HG02678 (cell line): ENCODE results near the gene LACTB.

Experiments
- ATAC-seq: cut with Tn5 transposase; IDR thresholded peaks from one replicate; pipeline ENCODE4 v1.9.1; 2021; ENCODE audit warnings: mild to moderate bottlenecking, moderate library complexity; ENCODE audit not compliant: unreplicated experiment

The LACTB gene

DNA sequence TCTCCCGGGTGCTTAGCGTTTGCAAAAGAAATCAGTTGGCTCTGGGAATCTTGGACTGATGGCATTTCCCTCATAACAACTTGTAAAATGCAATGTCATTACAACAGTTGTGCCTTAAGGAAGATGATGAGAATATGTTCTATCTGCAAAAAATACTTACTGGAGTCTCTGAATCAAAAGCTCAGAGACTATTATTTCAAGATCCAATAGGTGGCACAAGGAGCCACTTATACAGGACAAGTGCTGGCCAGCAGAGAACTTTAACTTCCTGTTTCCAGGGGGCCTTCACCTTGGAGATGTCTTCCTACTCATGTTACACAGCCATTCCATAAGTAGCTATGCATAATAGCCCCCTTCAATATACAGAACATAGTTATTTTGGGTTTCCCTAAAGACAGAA, 44.6 kb downstream of the LACTB start:
- no peak for ATAC-seq

DNA sequence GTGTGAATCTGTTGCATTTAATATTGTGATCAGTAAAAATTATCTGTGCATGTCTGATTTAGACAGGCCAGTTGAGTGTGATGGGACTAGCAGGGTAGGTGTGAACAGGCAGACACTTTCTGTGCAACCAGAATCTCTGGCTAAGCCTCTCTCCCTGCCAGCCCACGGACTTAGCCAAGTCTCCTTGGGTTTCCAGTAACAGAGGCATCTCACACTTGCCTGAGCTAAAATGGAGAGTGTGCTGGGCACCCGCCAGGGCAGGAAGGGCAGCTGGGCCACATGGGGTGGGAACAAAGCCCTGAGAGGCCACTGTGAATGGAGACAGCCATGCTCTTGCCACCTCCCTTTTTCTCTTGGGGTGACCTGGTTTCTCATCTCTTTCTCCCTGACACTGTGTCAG, 48.1 kb downstream of the LACTB start:
- ATAC-seq: no peak

DNA sequence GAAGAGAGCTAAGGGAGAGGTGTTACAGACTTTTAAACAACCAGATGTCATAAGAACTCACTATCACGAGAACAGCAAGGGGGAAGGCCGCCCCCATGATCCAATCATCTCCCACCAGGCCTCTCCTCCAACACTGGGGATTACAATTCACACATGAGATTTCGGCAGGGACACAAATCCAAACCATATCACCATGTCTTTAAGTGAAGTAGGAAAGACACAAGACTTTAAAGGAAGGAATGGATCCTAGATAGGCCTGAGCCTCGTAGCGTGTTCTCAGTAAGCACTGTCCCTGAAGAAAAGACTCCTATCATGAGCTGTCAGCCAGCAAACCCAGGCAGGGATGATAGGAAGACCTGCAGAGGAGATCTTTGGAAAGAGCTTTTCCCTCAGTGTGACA, 50.7 kb downstream of the LACTB start:
- ATAC-seq: no peak

DNA sequence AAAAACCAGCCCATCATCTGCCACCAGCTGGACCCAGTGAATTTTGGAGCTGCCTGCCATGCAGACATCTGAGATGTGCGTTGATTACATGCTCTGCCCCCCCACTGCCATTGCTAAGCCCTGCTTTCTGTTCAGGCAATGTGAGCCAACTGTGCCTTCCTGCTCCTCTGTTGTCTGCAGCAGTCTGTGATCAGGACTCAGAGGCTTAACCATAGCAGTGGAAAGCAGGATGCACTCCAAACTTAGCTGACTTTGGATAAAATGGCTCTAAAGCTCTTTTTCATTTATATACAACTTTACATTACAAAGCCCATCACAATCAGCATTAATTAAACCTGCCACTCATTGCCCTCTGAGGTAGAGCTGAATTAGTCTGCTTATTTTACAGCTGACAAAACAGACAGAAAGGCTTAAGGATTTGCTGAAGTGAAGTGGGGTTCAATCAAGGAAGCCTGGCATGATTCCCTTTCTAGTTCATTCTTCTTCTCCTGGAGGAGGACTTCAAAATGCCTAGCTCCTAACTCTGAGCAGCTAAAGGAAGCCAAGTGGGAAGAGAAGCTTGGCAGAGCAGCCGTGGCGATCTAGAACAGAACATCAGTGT, 51.3 kb downstream of the LACTB start:
- ATAC-seq: no peak

DNA sequence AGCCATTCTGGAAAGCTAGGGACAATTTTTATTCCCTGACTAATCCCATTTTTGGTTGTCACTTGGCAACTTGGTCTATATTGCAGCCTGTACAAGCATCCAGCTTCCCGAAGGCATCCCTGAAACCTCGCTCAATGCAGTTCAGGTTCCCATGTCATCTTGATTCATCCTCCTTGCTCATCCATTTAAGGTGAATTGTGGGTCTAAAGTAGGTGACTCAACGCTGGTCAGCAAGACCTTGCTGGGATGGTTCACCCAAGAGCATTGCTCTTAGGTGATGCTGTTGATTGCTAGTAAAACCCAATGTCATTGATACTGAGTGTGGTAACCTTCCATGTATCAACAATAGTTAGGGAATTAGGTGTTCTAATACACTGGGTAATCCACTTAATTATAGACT, 54.6 kb downstream of the LACTB start:
- no peak for ATAC-seq

DNA sequence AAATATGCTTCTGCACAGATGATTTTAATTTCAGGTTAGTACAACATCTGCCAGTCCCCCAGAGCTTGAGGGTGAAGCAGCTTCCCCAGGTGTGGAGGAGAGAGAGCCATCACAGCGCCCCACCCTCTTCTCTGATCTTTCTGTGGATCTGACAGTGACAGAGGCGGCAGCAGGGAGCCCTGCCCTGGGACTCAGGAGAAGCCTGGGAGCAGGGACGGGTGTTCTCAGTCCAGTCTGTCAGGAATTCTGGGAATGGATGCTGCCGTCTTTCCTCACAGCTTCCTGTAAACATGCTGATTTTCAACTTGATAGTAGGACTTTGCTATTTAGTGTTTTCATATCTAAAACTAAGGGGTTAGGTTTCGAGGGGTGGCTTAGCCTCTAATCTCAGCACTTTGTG, 56.4 kb downstream of the LACTB start:
- no peak for ATAC-seq

DNA sequence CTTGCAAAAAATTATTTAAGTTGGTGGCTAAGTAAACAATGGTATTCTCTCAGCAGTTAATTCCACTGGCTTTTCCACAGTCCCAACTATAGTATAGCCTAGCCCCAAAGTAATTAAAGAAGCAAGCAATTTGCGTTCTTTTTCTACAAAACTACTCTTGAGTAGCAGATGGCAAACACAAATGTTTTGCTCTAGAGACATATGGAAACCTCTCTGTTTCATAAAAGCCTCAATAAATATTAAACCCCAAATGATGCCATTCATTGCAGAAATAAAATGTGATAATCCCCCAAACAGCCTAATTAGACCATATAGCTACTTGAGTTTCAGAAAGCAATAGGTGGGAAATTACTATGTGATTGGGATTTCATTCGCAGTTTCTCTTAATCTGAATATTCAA, 59.1 kb downstream of the LACTB start:
- ATAC-seq: no peak

DNA sequence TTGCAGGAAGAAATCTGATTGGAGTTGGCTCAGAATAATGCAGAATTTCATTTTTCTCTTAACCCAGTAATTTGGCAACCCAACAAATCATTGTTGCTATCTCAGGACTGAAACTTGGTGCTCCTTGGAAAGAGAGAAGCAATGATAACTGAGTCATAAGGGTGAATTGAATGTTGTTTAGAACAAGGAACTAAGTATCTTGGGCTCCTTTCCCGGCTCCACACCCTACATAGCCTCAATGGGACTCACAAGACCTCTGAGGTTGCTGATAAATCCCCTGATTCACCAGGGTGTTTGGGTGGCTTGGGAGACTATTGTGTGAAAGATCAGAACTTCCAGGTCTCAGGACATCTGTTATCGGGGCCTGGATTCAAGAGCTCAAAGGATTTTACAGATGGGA, 60.0 kb downstream of the LACTB start:
- no peak for ATAC-seq

DNA sequence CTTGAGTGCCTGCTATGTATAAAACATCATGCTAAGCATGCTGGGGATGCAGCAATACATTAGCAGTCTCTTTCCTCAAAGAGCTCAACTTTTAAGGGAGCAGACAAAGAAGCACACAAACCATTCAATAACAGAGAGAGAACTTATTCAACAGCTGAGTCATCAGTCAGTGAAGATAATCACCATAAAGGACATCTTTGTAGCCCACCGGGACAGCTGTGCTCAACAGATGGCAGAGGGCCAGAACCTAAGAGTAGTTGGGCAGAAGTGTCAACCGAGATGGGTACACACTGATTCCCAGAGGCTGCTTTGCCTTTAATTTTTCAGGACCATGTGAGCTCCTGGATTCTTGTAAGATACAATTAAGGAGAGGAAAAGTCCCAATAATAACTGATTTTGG, 63.5 kb downstream of the LACTB start:
- no peak for ATAC-seq

DNA sequence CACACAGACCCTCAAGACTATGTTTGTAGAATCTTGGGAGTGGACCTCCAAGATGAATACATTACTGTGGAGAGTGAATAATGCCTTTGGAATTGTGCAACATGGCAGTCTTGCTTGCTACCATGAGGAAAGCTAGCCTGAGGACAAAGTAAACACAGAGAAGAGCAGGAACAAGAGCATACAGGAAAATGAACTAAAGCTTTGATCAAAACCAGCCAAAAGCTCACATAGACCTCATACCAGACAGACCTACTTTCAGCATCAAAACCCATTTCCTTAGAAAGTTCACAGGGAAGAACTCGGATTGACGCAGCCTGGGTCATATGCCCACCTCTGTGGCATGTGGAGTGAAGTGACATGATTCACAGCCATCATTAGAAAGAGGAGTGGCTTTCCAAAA, 64.4 kb downstream of the LACTB start:
- no peak for ATAC-seq

DNA sequence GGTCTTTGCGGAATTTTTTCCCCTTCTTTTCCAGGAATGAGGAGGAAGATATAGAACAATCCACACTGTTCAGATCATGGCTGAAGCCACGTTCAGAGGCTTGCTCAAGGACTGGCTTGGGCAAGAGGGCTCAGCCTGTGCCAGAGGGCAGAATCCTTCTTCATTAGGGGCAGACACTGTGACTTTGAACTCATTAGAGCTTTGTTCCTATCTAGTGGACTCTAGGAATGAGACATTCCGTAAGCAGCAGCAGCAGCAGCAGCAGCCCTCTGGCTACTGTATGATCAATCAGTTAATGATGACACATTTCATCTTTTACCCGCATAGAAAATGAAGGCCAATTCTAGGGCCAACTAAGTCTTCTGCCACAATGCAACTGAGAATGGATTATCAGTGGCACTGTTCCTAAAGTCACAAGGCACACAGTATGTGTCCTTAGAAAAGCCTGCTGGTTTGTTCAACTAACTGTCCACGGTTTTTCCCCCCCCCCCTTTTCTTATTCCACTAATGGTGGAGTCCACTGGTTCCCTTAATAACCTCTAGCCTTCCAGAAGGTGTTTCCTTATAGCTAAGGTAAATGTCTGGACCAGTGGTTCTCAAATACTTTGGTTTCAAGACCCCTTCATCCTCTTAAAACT, 66.0 kb downstream of the LACTB start:
- ATAC-seq: no peak

DNA sequence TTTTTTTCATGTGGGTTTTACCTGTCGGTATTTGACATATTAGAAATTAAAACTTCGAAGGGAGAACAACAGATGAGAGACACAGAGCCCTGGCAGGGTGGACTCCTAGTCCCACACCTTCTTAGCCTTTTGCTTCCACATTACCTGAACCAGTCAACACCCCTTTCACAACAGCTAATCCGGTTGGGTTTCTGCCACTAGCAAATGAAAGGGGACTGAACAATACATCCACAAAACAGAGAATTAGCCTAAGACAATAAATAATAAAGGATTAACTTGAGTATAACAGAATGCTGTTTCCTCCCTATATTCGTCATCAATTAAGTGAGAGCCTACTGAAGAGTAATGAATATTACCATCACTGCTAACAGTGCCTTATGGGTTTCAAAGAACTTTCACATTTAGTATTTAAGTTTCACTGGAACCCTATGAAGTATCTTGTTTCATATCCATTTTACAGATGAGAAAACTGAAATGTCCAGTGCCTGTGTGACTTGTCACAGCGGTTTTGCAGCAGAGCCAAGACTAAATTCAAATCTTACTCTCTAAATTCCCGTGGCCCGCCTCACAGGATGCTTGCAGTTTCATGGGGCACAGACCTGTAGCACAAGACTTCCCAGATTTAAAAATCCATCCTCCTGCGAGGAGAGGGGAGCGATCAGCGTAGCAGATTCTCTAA, 66.7 kb downstream of the LACTB start:
- peak; percentile 10 for ATAC-seq

DNA sequence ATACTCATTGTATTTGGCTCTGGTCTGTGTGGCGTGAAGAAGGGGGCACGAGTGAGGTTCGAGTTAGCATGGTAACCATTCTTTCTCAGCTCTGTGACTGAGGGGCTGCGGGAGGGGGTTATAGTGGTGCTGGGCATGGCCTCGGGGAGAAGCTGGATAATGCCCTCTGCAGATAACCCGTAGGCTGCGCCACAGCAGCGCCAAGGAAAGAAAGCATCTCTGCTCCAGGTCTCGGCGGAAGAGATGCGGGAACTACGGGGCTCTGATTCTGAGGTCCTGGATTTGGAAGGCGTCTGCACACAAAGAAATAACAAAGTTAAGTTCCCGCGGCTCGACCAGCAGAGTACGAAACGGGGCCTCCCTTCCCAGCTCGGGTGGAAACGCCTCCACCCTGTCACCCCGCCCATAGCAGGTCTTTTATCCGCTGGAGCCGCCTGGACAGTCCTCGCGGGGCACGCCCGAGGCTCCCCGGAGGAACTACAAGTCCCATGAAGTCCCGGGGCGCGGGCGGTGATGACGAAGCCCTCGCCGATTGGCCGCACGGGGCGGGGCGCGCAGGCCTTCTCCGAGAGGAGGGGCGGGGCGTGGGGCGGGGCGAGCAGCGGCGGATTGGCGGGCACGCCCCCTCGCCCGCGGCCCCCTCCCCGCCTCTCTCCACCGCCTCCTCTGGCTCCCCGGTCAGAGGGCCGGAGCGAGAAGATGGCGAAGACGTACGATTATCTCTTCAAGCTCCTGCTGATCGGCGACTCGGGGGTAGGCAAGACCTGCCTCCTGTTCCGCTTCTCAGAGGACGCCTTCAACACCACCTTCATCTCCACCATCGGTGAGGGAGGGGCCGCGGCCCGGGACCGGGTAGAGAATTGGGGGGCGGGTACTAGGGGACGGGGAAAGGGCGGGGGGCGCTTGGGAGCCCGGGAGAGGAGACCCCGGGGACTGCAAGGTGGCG, 67.5 kb downstream of the LACTB start, which contains the start of gene RAB8B:
Gene RAB8B (plus strand): TSS at position 681 of the 946 bp plus-strand sequence. CDS start 19 bp downstream, at position 700.
- peak; percentile 80 for ATAC-seq

DNA sequence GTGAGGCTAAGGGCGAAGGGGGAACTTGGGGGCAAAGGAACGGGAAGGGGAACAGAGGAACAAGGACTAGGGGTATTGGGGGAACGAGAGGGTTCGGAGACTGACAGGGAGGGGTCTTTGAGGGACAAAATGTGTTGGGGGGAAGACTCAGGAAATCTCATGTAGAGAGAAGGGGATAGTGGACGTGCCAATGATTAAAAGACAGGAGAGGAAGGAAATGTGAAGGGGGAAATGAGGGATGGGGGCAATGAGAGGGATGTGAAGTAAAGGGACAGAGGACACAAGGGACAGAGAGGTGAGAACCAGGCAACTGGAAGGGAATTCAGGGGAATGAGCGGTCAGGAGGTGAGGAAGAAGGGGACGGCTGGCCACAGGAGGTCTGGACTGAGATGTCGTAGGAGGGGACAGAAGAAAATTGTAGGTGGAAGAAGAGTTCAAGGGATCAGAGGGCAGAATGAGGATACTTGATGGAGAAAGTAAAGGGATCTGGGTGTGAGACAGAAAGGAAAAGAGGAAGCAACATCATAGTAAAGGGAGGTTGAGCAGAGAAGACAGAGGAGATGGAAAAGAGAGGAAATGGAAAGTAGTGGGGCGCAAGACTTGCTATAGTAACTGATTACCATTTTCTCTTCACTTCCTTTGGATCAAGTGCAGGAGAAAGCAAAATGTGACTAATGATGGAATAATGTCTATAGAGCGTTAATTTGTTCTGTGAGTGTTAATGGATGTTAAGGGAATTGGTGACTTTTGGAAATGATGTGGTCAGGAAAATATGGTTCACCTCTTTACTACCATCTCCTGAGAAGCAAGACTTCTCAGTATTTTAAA, 68.5 kb downstream of the LACTB start:
- ATAC-seq: no peak

DNA sequence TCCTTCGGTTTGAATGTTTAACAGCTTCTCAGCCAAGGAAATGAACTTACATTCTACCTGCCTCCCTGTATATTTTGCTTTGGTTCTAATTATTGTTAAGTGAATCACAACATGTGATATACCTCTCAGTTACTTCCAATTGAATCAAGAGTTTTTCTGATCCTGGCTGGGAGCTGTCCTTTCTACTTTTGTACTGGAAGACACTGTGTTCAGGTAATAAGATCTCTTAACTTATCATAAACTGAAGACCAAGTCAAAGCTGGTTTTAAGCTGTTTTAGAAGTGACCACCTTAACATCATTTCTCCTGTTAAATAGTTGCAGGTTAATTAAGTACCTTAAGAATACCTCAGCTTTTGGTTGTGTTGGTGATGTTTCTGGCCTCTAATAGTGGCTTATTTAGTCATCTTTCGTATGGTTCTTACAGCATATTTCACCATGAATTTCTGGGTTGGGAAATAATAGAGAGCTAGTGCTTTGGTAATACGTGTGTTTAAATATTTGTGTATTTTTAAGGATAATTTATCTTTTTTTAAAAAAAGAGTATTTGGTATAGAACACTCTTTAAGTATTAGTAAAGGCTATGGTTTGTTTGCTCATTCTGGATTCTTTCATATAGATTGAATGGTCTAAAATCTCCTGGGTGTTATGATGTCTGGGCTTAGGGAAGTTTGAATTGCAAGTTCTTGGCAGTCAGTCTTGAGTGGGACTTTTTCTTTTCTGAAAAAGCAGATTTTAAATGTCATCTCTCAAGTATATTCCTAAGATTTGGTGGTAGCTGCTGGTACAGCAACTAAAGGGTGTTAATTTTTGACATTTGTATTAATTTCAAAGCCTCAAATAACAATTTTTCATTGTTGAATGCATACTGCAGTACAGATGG, 69.3 kb downstream of the LACTB start:
- no peak for ATAC-seq
